Smooth muscle cell (in vitro differentiated cells): ENCODE measurements around the gene KRT2. TPM values are rescaled to one million over a fixed set of nuclear protein-coding genes. Genes with fewer than 3 reads are reported as not detected.

Experiments used
- DNase-seq: peaks from one replicate; lab custom pipeline; 2025; ENCODE audit not compliant: unreplicated experiment; lab: John Stamatoyannopoulos, UW
- H2AFZ ChIP-seq: fragments of 200-600 bp; sonication (generic); 2 replicates; pipeline ENCODE4 v1.6.0; 2016; ENCODE audit warnings: antibody characterized with exemption, low read depth, mild to moderate bottlenecking
- H3F3A ChIP-seq: fragments of 200-600 bp; sonication (generic); 2 replicates; pipeline ENCODE4 v1.6.0; 2017; ENCODE audit warnings: antibody characterized with exemption, low read depth
- H3K27ac ChIP-seq: fragments of 200-600 bp; sonication (generic); 2 replicates; pipeline ENCODE4 v1.5.1; 2016; ENCODE audit warnings: low read depth, mild to moderate bottlenecking
- H3K27me3 ChIP-seq: fragments of 200-600 bp; sonication (generic); 2 replicates; pipeline ENCODE4 v1.6.1; 2016; ENCODE audit warnings: low read depth, mild to moderate bottlenecking
- H3K36me3 ChIP-seq: fragments of 200-600 bp; sonication (generic); 2 replicates; pipeline ENCODE4 v1.5.1; 2016; ENCODE audit warnings: low read depth
- H3K4me1 ChIP-seq: fragments of 200-600 bp; sonication (generic); 2 replicates; pipeline ENCODE4 v1.5.1; 2016; ENCODE audit warnings: low read depth
- H3K4me2 ChIP-seq: fragments of 200-600 bp; sonication (generic); 2 replicates; pipeline ENCODE4 v1.6.0; 2016; ENCODE audit warnings: mild to moderate bottlenecking
- H3K4me3 ChIP-seq: fragments of 200-600 bp; sonication (generic); 2 replicates; pipeline ENCODE4 v1.5.1; 2016; ENCODE audit warnings: mild to moderate bottlenecking
- H3K79me2 ChIP-seq: fragments of 200-600 bp; sonication (generic); 2 replicates; pipeline ENCODE4 v1.6.0; 2016; ENCODE audit warnings: low read depth, mild to moderate bottlenecking
- H3K9ac ChIP-seq: fragments of 200-600 bp; sonication (generic); 2 replicates; pipeline ENCODE4 v1.6.0; 2016; ENCODE audit warnings: low read depth
- H3K9me3 ChIP-seq: fragments of 200-600 bp; sonication (generic); replicated peaks from 2 replicates; pipeline ENCODE4 v1.5.1; 2016; ENCODE audit warnings: low read depth
- H4K20me1 ChIP-seq: fragments of 200-600 bp; sonication (generic); 2 replicates; pipeline ENCODE4 v1.6.0; 2016; ENCODE audit warnings: low read depth
- WGBS: methylation state at CpG from one replicate; pipeline ENCODE4 v1.1.7; 2016; ENCODE audit warnings: low lambda C conversion rate; 5-methylcytosine and 5-hydroxymethylcytosine counted together
- polyA plus RNA-seq: library from polyadenylated mRNA; unstranded; fragments of >200 nt; fragmentation: Nextera tagmentation; extraction: Ambion mirVana; gene quantifications from 2 replicates; pipeline ENCODE4 v1.2.1, GENCODE V29; 2016
- total RNA-seq: library from RNA; depleted of rRNA; stranded (reverse); fragments of >200 nt; gene quantifications from 2 replicates; pipeline ENCODE4 v1.2.3, GENCODE V29; 2014
- TF ChIP-seq, protein P1 (sequence below): fragments of 200-600 bp; sonication (generic); IDR thresholded peaks from 2 replicates; pipeline ENCODE4 v1.5.1; 2017; ENCODE audit warnings: borderline replicate concordance, mild to moderate bottlenecking, antibody characterized with exemption; ENCODE audit not compliant: insufficient read depth, poor library complexity, severe bottlenecking

Gene KRT2
- total and polyA plus RNA-seq, 2 experiments from 2014 or later = not detected

DNA sequence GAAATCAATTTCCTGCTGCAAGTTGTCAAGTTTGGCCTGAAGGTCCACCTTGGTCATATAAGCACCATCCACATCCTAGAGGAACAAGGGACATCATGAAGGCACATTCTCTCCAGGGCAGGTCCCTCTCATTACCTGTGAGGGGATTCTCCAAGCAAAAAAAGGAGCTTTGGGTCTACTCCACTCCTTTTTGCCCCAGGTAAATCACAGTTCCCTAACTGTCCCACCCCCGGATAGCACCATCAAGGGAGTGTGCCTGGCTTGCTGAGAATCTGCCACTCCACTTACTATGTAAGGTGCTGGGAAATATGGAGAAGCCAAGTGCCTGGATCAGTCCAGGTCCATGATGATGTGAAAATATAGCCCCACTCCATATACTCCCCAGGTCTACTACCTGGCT, 25.7 kb upstream of the KRT2 start:
- no peaks in the 10 kb centered on the region for H3K4me1 ChIP-seq
- no peak overlapping the region for H2AFZ ChIP-seq
- no peak overlapping the region for H3K4me3 ChIP-seq
- H3K79me2 ChIP-seq = no peaks in the 10 kb centered on the region
- TF ChIP-seq, protein P1, sequence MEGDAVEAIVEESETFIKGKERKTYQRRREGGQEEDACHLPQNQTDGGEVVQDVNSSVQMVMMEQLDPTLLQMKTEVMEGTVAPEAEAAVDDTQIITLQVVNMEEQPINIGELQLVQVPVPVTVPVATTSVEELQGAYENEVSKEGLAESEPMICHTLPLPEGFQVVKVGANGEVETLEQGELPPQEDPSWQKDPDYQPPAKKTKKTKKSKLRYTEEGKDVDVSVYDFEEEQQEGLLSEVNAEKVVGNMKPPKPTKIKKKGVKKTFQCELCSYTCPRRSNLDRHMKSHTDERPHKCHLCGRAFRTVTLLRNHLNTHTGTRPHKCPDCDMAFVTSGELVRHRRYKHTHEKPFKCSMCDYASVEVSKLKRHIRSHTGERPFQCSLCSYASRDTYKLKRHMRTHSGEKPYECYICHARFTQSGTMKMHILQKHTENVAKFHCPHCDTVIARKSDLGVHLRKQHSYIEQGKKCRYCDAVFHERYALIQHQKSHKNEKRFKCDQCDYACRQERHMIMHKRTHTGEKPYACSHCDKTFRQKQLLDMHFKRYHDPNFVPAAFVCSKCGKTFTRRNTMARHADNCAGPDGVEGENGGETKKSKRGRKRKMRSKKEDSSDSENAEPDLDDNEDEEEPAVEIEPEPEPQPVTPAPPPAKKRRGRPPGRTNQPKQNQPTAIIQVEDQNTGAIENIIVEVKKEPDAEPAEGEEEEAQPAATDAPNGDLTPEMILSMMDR = no peak
- no peak overlapping the region for H3K9ac ChIP-seq
- H3K27me3 ChIP-seq = peaks cover 48% of the 10 kb centered on the region
- no peak overlapping the region for H3K27ac ChIP-seq
- no peaks in the 10 kb centered on the region for H3F3A ChIP-seq
- H3K9me3 ChIP-seq = no peaks in the 10 kb centered on the region
- WGBS = 94% methylated on average over 1 of the region's 1 CpG
- H4K20me1 ChIP-seq = no peaks in the 10 kb centered on the region
- H3K36me3 ChIP-seq = no peaks in the 10 kb centered on the region
- no peak overlapping the region for H3K4me2 ChIP-seq
- no peak for DNase-seq

DNA sequence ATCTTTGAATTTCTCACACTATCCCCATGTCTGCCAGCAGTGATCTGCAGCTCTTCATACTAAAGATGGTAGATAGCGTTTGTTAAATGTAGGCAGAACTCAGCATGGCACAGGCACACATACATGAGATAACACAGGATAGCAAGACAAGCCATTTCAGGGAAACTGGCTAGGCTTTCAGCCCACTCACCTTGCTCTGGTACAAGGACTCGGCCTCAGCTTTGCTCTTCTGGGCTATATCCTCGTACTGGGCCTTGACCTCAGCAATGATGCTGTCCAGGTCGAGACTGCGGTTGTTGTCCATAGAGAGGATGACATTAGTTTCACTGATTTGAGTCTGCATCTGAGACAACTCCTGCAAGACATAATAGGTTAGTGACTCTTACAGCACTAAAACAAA, 25.1 kb upstream of the KRT2 start:
- no peak overlapping the region for H3K4me2 ChIP-seq
- no peak for DNase-seq
- no peak overlapping the region for H2AFZ ChIP-seq
- H3K27ac ChIP-seq = no peak overlapping the region
- TF ChIP-seq, protein P1 = no peak
- no peaks in the 10 kb centered on the region for H3K79me2 ChIP-seq
- no peaks in the 10 kb centered on the region for H3K4me1 ChIP-seq
- WGBS = 87% methylated on average over 5 of the region's 5 CpGs
- H3K36me3 ChIP-seq = no peaks in the 10 kb centered on the region
- H3F3A ChIP-seq = no peaks in the 10 kb centered on the region
- H3K4me3 ChIP-seq = no peak overlapping the region
- no peak overlapping the region for H3K9ac ChIP-seq
- H3K9me3 ChIP-seq = no peaks in the 10 kb centered on the region
- H4K20me1 ChIP-seq = no peaks in the 10 kb centered on the region
- H3K27me3 ChIP-seq = peaks cover 48% of the 10 kb centered on the region

DNA sequence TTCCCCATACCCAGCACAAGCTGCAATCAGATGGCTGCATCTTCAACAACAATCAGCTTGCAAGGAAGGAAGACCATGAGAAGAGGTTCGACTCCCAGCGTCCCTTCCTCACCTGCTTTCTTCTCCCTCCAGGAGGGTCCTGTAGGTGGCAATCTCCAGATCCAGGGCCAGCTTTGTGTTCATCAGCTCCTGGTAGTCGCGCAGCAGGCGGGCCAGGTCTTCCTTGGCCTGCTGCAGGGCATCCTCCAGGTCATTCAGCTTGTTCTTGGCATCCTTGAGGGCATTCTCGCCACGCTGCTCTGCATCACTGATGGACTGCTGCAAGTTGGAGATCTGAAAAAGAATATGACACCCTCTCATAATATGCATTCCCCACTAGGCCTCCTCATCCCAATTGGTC, 24.2 kb upstream of the KRT2 start:
- WGBS = 86% methylated on average over 7 of the region's 7 CpGs
- no peaks in the 10 kb centered on the region for H4K20me1 ChIP-seq
- no peak overlapping the region for H3K4me3 ChIP-seq
- no peak overlapping the region for H2AFZ ChIP-seq
- H3K27me3 ChIP-seq = peaks cover 46% of the 10 kb centered on the region
- H3K9me3 ChIP-seq = no peaks in the 10 kb centered on the region
- no peak for DNase-seq
- H3F3A ChIP-seq = no peaks in the 10 kb centered on the region
- no peaks in the 10 kb centered on the region for H3K79me2 ChIP-seq
- TF ChIP-seq, protein P1 = no peak
- no peak overlapping the region for H3K27ac ChIP-seq
- H3K4me1 ChIP-seq = no peaks in the 10 kb centered on the region
- H3K4me2 ChIP-seq = no peak overlapping the region
- H3K9ac ChIP-seq = no peak overlapping the region
- no peaks in the 10 kb centered on the region for H3K36me3 ChIP-seq

DNA sequence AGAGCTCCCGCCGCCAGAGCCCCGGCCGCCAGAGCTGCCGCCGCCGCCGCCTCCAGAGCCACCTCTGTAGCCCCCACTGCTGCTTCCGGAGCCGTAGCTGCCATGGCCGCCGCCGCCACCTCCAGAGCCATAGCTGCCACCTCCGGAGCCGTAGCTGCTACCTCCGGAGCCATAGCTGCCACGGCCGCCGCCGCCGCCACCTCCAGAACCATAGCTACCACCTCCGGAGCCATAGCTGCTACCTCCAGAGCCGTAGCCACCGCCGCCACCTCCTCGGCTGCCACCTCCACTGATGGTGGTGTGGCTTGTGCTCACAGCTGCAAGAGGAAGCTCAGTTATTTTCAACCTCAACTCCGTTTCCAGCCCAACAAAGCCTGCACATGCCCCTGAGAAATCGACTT, 23.3 kb upstream of the KRT2 start:
- TF ChIP-seq, protein P1 = no peak
- no peak overlapping the region for H3K4me2 ChIP-seq
- H3K9me3 ChIP-seq = no peaks in the 10 kb centered on the region
- H3F3A ChIP-seq = no peaks in the 10 kb centered on the region
- H3K36me3 ChIP-seq = no peaks in the 10 kb centered on the region
- H2AFZ ChIP-seq = no peak overlapping the region
- peaks cover 37% of the 10 kb centered on the region for H3K27me3 ChIP-seq
- no peak overlapping the region for H3K4me3 ChIP-seq
- H3K4me1 ChIP-seq = no peaks in the 10 kb centered on the region
- WGBS = 96% methylated on average over 26 of the region's 28 CpGs
- no peak overlapping the region for H3K27ac ChIP-seq
- no peak for DNase-seq
- H3K9ac ChIP-seq = no peak overlapping the region
- H4K20me1 ChIP-seq = no peaks in the 10 kb centered on the region
- H3K79me2 ChIP-seq = no peaks in the 10 kb centered on the region
